Measurements from ENCODE around the gene FAAH.

The FAAH gene

GRCh38 chr1:46457178-46457577 is 63.1 kb downstream of the FAAH start:
- no peaks in the 10 kb centered on the region for H3K4me1 ChIP-seq (ENCODE audit: low read depth, poor library complexity, severe bottlenecking)
- no peaks in the 10 kb centered on the region for H3K79me2 ChIP-seq (ENCODE audit: insufficient read depth, low read depth)
- peaks cover 13% of the 10 kb centered on the region; the same call in 1 of the 2 replicates for H3K27me3 ChIP-seq (ENCODE audit: insufficient read depth, low read depth)
- TF ChIP-seq CTCF (conservative IDR thresholded peaks at IDR 0.05; ENCODE audit: low read depth, low read length): no peak
- H3K27ac ChIP-seq: no peak overlapping the region
- no peak overlapping the region for H2AFZ ChIP-seq (ENCODE audit: low read depth)
- no peaks in the 10 kb centered on the region for H3K36me3 ChIP-seq (ENCODE audit: insufficient read depth)
- no peak overlapping the region for H3K9ac ChIP-seq
- H3K4me3 ChIP-seq (IDR thresholded peaks at IDR 0.05; ENCODE audit: insufficient read depth, low read depth, low read length): no peak overlapping the region
- no peaks in the 10 kb centered on the region for H4K20me1 ChIP-seq (ENCODE audit: insufficient read depth)
- H3K4me2 ChIP-seq: no peak overlapping the region

- H2AFZ ChIP-seq (ENCODE audit: low read depth): no peak overlapping the region
- peaks cover 13% of the 10 kb centered on the region; the same call in 1 of the 2 replicates for H3K27me3 ChIP-seq (ENCODE audit: insufficient read depth, low read depth)
- no peaks in the 10 kb centered on the region for H4K20me1 ChIP-seq (ENCODE audit: insufficient read depth)
Observed at GRCh38 chr1:46458190-46458589, 64.1 kb downstream of the FAAH start.

GRCh38 chr1:46458846-46459245 is 64.7 kb downstream of the FAAH start:
- Histone ChIP-seq H3K79me2 (ENCODE audit: insufficient read depth, low read depth) (no peaks in the 10 kb centered on the region), H3K4me3 (IDR thresholded peaks at IDR 0.05; ENCODE audit: insufficient read depth, low read depth, low read length) (no peak overlapping the region), H3K27me3 (ENCODE audit: insufficient read depth, low read depth) (peaks cover 13% of the 10 kb centered on the region; the same call in 1 of the 2 replicates), H3K27ac (no peak overlapping the region), H3K4me2 (no peak overlapping the region), H2AFZ (ENCODE audit: low read depth) (no peak overlapping the region), H3K36me3 (ENCODE audit: insufficient read depth) (no peaks in the 10 kb centered on the region), H4K20me1 (ENCODE audit: insufficient read depth) (no peaks in the 10 kb centered on the region), H3K4me1 (ENCODE audit: low read depth, poor library complexity, severe bottlenecking) (no peaks in the 10 kb centered on the region), H3K9ac (no peak overlapping the region)
- TF ChIP-seq CTCF (conservative IDR thresholded peaks at IDR 0.05; ENCODE audit: low read depth, low read length): no peak

More at GRCh38 chr1:46458190-46458589, 64.1 kb downstream of the FAAH start:
- no peaks in the 10 kb centered on the region for H3K79me2 ChIP-seq (ENCODE audit: insufficient read depth, low read depth)
- TF ChIP-seq CTCF (conservative IDR thresholded peaks at IDR 0.05; ENCODE audit: low read depth, low read length): no peak
- H3K4me1 ChIP-seq (ENCODE audit: low read depth, poor library complexity, severe bottlenecking): no peaks in the 10 kb centered on the region
- H3K27ac ChIP-seq: no peak overlapping the region
- H3K36me3 ChIP-seq (ENCODE audit: insufficient read depth): no peaks in the 10 kb centered on the region
- H3K9ac ChIP-seq: no peak overlapping the region
- H3K4me2 ChIP-seq: no peak overlapping the region
- no peak overlapping the region for H3K4me3 ChIP-seq (IDR thresholded peaks at IDR 0.05; ENCODE audit: insufficient read depth, low read depth, low read length)

GRCh38 chr1:46459315-46459714 is 65.2 kb downstream of the FAAH start:
- Histone ChIP-seq H2AFZ (ENCODE audit: low read depth) (no peak overlapping the region), H3K4me3 (IDR thresholded peaks at IDR 0.05; ENCODE audit: insufficient read depth, low read depth, low read length) (no peak overlapping the region), H3K27me3 (ENCODE audit: insufficient read depth, low read depth) (peaks cover 13% of the 10 kb centered on the region; the same call in 1 of the 2 replicates), H4K20me1 (ENCODE audit: insufficient read depth) (no peaks in the 10 kb centered on the region), H3K36me3 (ENCODE audit: insufficient read depth) (no peaks in the 10 kb centered on the region), H3K9ac (no peak overlapping the region), H3K4me2 (no peak overlapping the region), H3K27ac (no peak overlapping the region), H3K4me1 (ENCODE audit: low read depth, poor library complexity, severe bottlenecking) (no peaks in the 10 kb centered on the region), H3K79me2 (ENCODE audit: insufficient read depth, low read depth) (no peaks in the 10 kb centered on the region)
- TF ChIP-seq CTCF (conservative IDR thresholded peaks at IDR 0.05; ENCODE audit: low read depth, low read length): no peak
